HepG2 (cell line): ENCODE measurements around the gene LEMD1. TPM values are rescaled to one million over a fixed set of nuclear protein-coding genes. Genes with fewer than 3 reads are reported as not detected.

Experiments used
- ATAC-seq: fragments of 200-7000 bp; cut with Tn5 transposase; 3 replicates; pipeline ENCODE4 v1.9.1; 2020; ENCODE audit warnings: mild to moderate bottlenecking, moderate library complexity
- BruUV-seq: library from RNA; stranded (reverse); fragments of 400-500 nt; replicated peaks from 2 replicates; lab custom pipeline; 2021; lab: Mats Ljungman, UMichigan
- CTCF ChIA-PET: fragments of 300-600 bp; formaldehyde crosslinking; extraction: SDS; loops from one replicate; lab custom pipeline; 2021; ENCODE audit warnings: low total read pairs, inconsistent platforms, low intra/inter-chr PET ratio; lab: Yijun Ruan, JAX
- POLR2A ChIA-PET: fragments of 350-600 bp; sonication (Branson Sonifier 250); formaldehyde crosslinking; loops from one replicate; lab custom pipeline; 2020; ENCODE audit warnings: antibody characterized with exemption, inconsistent platforms; lab: Yijun Ruan, JAX
- DNase-seq: peaks from one replicate; pipeline ENCODE4 v3.0.0-alpha.2; 2015; ENCODE audit warnings: low spot score
- FAIRE-seq: peaks from 3 replicates; lab custom pipeline; 2011; peaks lifted over from hg19 to GRCh38; lab: Jason Lieb, UNC
- H2AFZ ChIP-seq: one replicate; pipeline ENCODE4 v1.6.1; 2011; ENCODE audit warnings: low read length, inconsistent platforms
- H3K27ac ChIP-seq: fragments of 300-600 bp; 3 replicates; pipeline ENCODE4 v1.8.0; 2011; ENCODE audit warnings: mixed run types, mild to moderate bottlenecking, mixed read lengths, low read length, inconsistent platforms; ENCODE audit not compliant: insufficient read depth; ENCODE audit errors: extremely low read length
- H3K27me3 ChIP-seq, 2 experiments: fragments of 200-600 bp in 1 of 2; 2 replicates in 1 of 2; 3 replicates in 1 of 2; pipeline versions ENCODE4 v1.6.0 to v1.8.0; 2011; ENCODE audit warnings: low read length in 2 of 2, mild to moderate bottlenecking in 2 of 2, moderate library complexity in 2 of 2, inconsistent platforms in 1 of 2; ENCODE audit not compliant: insufficient read depth in 2 of 2, control insufficient read depth in 1 of 2
- H3K36me3 ChIP-seq, 2 experiments: fragments of 200-600 bp in 1 of 2; replicated peaks in 1 of 2; 2 replicates in 1 of 2; 3 replicates in 1 of 2; pipeline versions ENCODE4 v1.5.1 to v1.8.0; 2011; ENCODE audit warnings: low read length in 2 of 2, inconsistent platforms in 1 of 2; ENCODE audit not compliant: insufficient read depth in 2 of 2, control insufficient read depth in 1 of 2
- H3K4me1 ChIP-seq: 2 replicates; pipeline ENCODE4 v1.5.1; 2012; ENCODE audit warnings: low read length, inconsistent platforms; ENCODE audit not compliant: insufficient read depth
- H3K4me2 ChIP-seq: 2 replicates; pipeline ENCODE4 v1.6.0; 2011; ENCODE audit warnings: low read depth, low read length, inconsistent platforms
- H3K4me3 ChIP-seq, 3 experiments: fragments of 200-600 bp in 1 of 3; sonication (generic), shearing (Covaris generic) in 1 of 3; replicated peaks in 1 of 3; 2 replicates each; pipeline ENCODE4 v1.5.1; 2011 to 2016; ENCODE audit warnings: low read length in 3 of 3, inconsistent platforms in 2 of 3, low read depth in 2 of 3, mild to moderate bottlenecking in 2 of 3, control low read depth in 1 of 3, mixed read lengths in 1 of 3; ENCODE audit not compliant: insufficient read depth in 1 of 3
- H3K79me2 ChIP-seq: one replicate; pipeline ENCODE4 v1.6.1; 2011; ENCODE audit warnings: low read length, inconsistent platforms; ENCODE audit not compliant: insufficient read depth
- H3K9ac ChIP-seq: 2 replicates; pipeline ENCODE4 v1.6.0; 2011; ENCODE audit warnings: mild to moderate bottlenecking, low read depth, low read length, inconsistent platforms; ENCODE audit not compliant: insufficient read depth
- H3K9me3 ChIP-seq: 2 replicates; pipeline ENCODE4 v1.5.1; 2012; ENCODE audit warnings: mild to moderate bottlenecking, low read length
- H4K20me1 ChIP-seq: 2 replicates; pipeline ENCODE4 v1.6.0; 2011; ENCODE audit warnings: inconsistent platforms, mild to moderate bottlenecking, low read length, moderate library complexity; ENCODE audit not compliant: insufficient read depth
- CCDC6 ChIP-seq: sonication (generic); formaldehyde crosslinking; IDR thresholded peaks from 2 replicates; pipeline ENCODE4 v1.8.1; 2022; ENCODE audit warnings: mild to moderate bottlenecking, missing genetic modification reagents, moderate library complexity
- FOXA3 ChIP-seq: IDR thresholded peaks from 2 replicates; pipeline ENCODE4 v1.6.1; 2016; ENCODE audit warnings: missing genetic modification reagents, missing compliant biosample characterization
- SRF ChIP-seq: IDR thresholded peaks from 2 replicates; pipeline ENCODE4 v1.6.1; 2011; ENCODE audit warnings: mild to moderate bottlenecking, low read depth, low read length, moderate library complexity
- WGBS: methylation state at CpG from one replicate; pipeline ENCODE4 v1.1.6; 2017; ENCODE audit warnings: low lambda C conversion rate; 5-methylcytosine and 5-hydroxymethylcytosine counted together
- in situ Hi-C: cut with HindIII; loops from 2 replicates; pipeline ENCODE4 v1.10.0; 2017; ENCODE audit warnings: low pct_unique_long_range_greater_than_20kb; ENCODE audit not compliant: extremely low pct_ligation_motif_present
- intact Hi-C: fragments of 100-400 bp; cut with micrococcal nuclease; formaldehyde crosslinking; loops from one replicate; pipeline ENCODE4 v1.10.0; 2022; ENCODE audit not compliant: unreplicated experiment
- polyA plus RNA-seq, 8 experiments: library from polyadenylated mRNA; depleted of rRNA in 3 of 8; stranded (reverse) in 7 of 8; unstranded in 1 of 8; fragments of >200 nt; fragmentation: Illumina TruSeq in 4 of 8; extraction: Trizol in 4 of 8; gene quantifications; 2 replicates each; pipeline versions ENCODE4 v1.2.1 to v1.2.3, GENCODE V29; 2011 to 2016; ENCODE audit warnings: low read depth in 4 of 8, missing spikeins in 1 of 8, mixed read lengths in 1 of 8; ENCODE audit not compliant: insufficient read depth in 1 of 8
- total RNA-seq, 5 experiments: library from RNA; depleted of rRNA; stranded (reverse); fragments of >200 nt; fragmentation: Illumina TruSeq; extraction: Trizol; gene quantifications; 2 replicates each; pipeline ENCODE4 v1.2.3, GENCODE V29; 2016; ENCODE audit warnings: low read depth in 1 of 5
- TF ChIP-seq, protein P1 (sequence below), 2 experiments: sonication (generic) in 1 of 2; formaldehyde crosslinking in 1 of 2; IDR thresholded peaks; 2 replicates each; pipeline versions ENCODE4 v1.5.1 to v1.6.1; 2011 to 2020; ENCODE audit warnings: borderline replicate concordance in 1 of 2, low read depth in 1 of 2, low read length in 1 of 2, mild to moderate bottlenecking in 1 of 2, missing genetic modification reagents in 1 of 2, moderate library complexity in 1 of 2

LEMD1 gene
- total and polyA plus RNA-seq, 2 of the 13 experiments (the other 11 are each of a cell fraction or from before 2014, with no cell fraction given) = 1.4 to 2.3 TPM

DNA sequence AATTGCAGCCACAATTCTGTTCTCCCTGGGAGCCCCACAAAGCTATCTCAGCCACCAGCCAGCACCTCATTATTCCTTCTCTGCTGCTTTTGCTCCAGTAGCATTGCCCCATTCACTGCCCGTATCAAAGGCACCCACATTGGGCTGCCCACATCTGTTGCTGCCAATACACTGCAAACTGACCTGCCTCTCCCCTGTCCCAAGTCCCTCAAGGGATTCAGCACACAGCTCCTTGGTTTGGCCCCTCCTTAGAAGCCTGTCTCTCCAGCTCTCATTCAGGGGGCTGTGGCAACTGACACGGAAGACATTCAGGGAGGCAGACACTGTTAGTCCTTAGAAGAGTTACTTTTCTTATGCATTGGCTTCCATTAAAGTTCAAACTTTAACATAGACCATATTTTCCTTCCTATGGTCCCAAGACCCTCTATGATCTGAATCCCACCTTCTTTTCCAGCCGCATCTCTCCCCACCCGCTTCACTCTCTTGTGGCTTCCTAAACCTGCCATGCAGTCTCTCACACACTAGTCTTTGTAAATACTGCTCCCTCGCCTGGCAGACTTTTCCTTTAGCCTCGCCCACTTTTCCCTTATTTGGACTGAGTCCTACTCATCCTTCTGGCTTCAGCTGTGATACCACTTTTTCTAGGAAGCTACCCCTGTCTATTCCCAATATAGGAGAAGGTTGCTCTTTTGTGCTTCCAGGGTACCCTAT is 45.9 kb downstream of the LEMD1 start:
- no peaks in the 10 kb centered on the region for H3K9me3 ChIP-seq
- no peak overlapping the region for H3K4me3 ChIP-seq
- POLR2A ChIA-PET = no interaction called here
- intact Hi-C loops = no loop called here
- peak overlapping the region; percentile 13; the same call in 1 of the 2 replicates for H3K4me2 ChIP-seq
- H3K27ac ChIP-seq = no peak overlapping the region
- TF ChIP-seq, protein P1, sequence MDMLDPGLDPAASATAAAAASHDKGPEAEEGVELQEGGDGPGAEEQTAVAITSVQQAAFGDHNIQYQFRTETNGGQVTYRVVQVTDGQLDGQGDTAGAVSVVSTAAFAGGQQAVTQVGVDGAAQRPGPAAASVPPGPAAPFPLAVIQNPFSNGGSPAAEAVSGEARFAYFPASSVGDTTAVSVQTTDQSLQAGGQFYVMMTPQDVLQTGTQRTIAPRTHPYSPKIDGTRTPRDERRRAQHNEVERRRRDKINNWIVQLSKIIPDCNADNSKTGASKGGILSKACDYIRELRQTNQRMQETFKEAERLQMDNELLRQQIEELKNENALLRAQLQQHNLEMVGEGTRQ (IDR thresholded peaks at IDR 0.05; ENCODE audit: low read depth, low read length) = no peak
- TF ChIP-seq, protein P1 (CRISPR knock-in tag; IDR thresholded peaks at IDR 0.05; ENCODE audit: borderline replicate concordance) = peak; percentile 59; the same call in 1 of the 2 replicates
- TF ChIP-seq FOXA3 (CRISPR knock-in tag) (0 out of 2 replicates have a peak, but pooled peaks have one; percentile 15), SRF (peak; percentile 95), CCDC6 (CRISPR knock-in tag) (no peak)
- peaks cover 5% of the 10 kb centered on the region; the same call in 1 of the 2 replicates for H3K4me1 ChIP-seq
- peak; percentile 92 for ATAC-seq
- WGBS = 2% methylated on average over 6 of the region's 6 CpGs
- no TSS peak for BruUV-seq
- H3K9ac ChIP-seq = no peak overlapping the region
- peak; percentile 33 for DNase-seq
- in situ Hi-C loops = no loop called here
- no peaks in the 10 kb centered on the region for H4K20me1 ChIP-seq
- no peak for FAIRE-seq
- no peak overlapping the region for H2AFZ ChIP-seq
- CTCF ChIA-PET = no interaction called here
- H3K36me3 ChIP-seq = no peaks in the 10 kb centered on the region
- H3K27me3 ChIP-seq = peaks cover 0 to 46% of the 10 kb centered on the region in 2 experiments; a peak in 4 of 5 replicates
- no peaks in the 10 kb centered on the region for H3K79me2 ChIP-seq
